OCI-LY7 (cell line): ENCODE measurements around the gene EFHD1. TPM values are rescaled to one million over a fixed set of nuclear protein-coding genes. Genes with fewer than 3 reads are reported as not detected.

Source experiments
- BruUV-seq: library from RNA; stranded (reverse); fragments of 400-500 nt; replicated peaks from 2 replicates; lab custom pipeline; 2021; lab: Mats Ljungman, UMichigan
- CTCF ChIA-PET: fragments of 300-600 bp; sonication (Branson Sonifier 250); formaldehyde crosslinking; loops from one replicate; lab custom pipeline; 2022; ENCODE audit warnings: antibody characterized with exemption; ENCODE audit not compliant: unreplicated experiment; lab: Charles Lee
- POLR2A ChIA-PET: fragments of 300-600 bp; sonication (Branson Sonifier 250); formaldehyde crosslinking; loops from one replicate; lab custom pipeline; 2022; ENCODE audit warnings: antibody characterized with exemption; lab: Charles Lee
- DNase-seq: peaks from one replicate; pipeline ENCODE4 v3.0.0-alpha.2; 2015; ENCODE audit warnings: low spot score
- H2AFZ ChIP-seq: fragments of 200-600 bp; sonication (generic), shearing (Covaris generic); 2 replicates; pipeline ENCODE4 v1.6.1; 2014; ENCODE audit warnings: mild to moderate bottlenecking, antibody characterized with exemption, low read length, moderate library complexity
- H3K27ac ChIP-seq: fragments of 200-600 bp; sonication (generic); 2 replicates; pipeline ENCODE4 v1.5.1; 2014; ENCODE audit warnings: mixed run types, low read depth, mild to moderate bottlenecking, moderate library complexity, low read length, inconsistent platforms; ENCODE audit not compliant: poor library complexity, severe bottlenecking
- H3K36me3 ChIP-seq: fragments of 200-600 bp; sonication (generic); 2 replicates; pipeline ENCODE4 v1.6.1; 2014; ENCODE audit warnings: mild to moderate bottlenecking, antibody characterized with exemption, low read length, moderate library complexity, mixed read lengths; ENCODE audit not compliant: insufficient read depth
- H3K4me1 ChIP-seq: fragments of 200-600 bp; sonication (generic); 2 replicates; pipeline ENCODE4 v1.5.1; 2014; ENCODE audit warnings: mild to moderate bottlenecking, low read length; ENCODE audit not compliant: insufficient read depth, poor library complexity, severe bottlenecking
- H3K4me2 ChIP-seq: fragments of 200-600 bp; sonication (generic); 2 replicates; pipeline ENCODE4 v1.6.1; 2014; ENCODE audit warnings: mild to moderate bottlenecking, low read length
- H3K4me3 ChIP-seq: fragments of 200-600 bp; sonication (generic); 2 replicates; pipeline ENCODE4 v1.5.1; 2014; ENCODE audit warnings: mild to moderate bottlenecking, low read depth, low read length; ENCODE audit not compliant: poor library complexity, severe bottlenecking
- H3K79me2 ChIP-seq: fragments of 200-600 bp; sonication (generic); 2 replicates; pipeline ENCODE4 v1.6.1; 2016; ENCODE audit warnings: low read depth, mild to moderate bottlenecking, low read length, moderate library complexity, mixed read lengths; ENCODE audit not compliant: insufficient read depth
- H3K9me2 ChIP-seq: fragments of 200-600 bp; sonication (generic); 2 replicates; pipeline ENCODE4 v1.6.1; 2016; ENCODE audit warnings: mild to moderate bottlenecking, low read length, mixed read lengths; ENCODE audit not compliant: insufficient read depth
- H3K9me3 ChIP-seq: fragments of 200-600 bp; sonication (generic); 2 replicates; pipeline ENCODE4 v1.6.1; 2014; ENCODE audit warnings: mild to moderate bottlenecking, mixed run types, low read length, mixed read lengths
- H4K20me1 ChIP-seq: fragments of 200-600 bp; sonication (generic); 2 replicates; pipeline ENCODE4 v1.6.1; 2014; ENCODE audit warnings: mild to moderate bottlenecking, antibody characterized with exemption, low read length, moderate library complexity, mixed read lengths; ENCODE audit not compliant: insufficient read depth
- CTCF ChIP-seq: fragments of 200-600 bp; sonication (generic); conservative IDR thresholded peaks from 2 replicates; pipeline ENCODE4 v1.5.1; 2014; ENCODE audit warnings: mild to moderate bottlenecking, antibody characterized with exemption, low read length, moderate library complexity, mixed read lengths
- EZH2phosphoT487 ChIP-seq: fragments of 200-600 bp; sonication (generic); IDR thresholded peaks from 2 replicates; pipeline ENCODE4 v1.6.1; 2018; ENCODE audit warnings: low read depth, borderline replicate concordance, mild to moderate bottlenecking, mixed run types, antibody characterized with exemption, low read length, moderate library complexity, mixed read lengths
- intact Hi-C: fragments of 100-400 bp; cut with micrococcal nuclease; formaldehyde crosslinking; loops from one replicate; pipeline ENCODE4 v1.10.0; 2022; ENCODE audit not compliant: unreplicated experiment
- total RNA-seq, 2 experiments: library from RNA; depleted of rRNA in 1 of 2; stranded (reverse); fragments of >200 nt in 1 of 2; shearing (Covaris generic) in 1 of 2; gene quantifications; 2 replicates each; pipeline ENCODE4 v1.2.3, GENCODE V29; 2014 to 2022

Gene EFHD1
- total RNA-seq, 2 experiments from 2014 or later = not detected

DNA sequence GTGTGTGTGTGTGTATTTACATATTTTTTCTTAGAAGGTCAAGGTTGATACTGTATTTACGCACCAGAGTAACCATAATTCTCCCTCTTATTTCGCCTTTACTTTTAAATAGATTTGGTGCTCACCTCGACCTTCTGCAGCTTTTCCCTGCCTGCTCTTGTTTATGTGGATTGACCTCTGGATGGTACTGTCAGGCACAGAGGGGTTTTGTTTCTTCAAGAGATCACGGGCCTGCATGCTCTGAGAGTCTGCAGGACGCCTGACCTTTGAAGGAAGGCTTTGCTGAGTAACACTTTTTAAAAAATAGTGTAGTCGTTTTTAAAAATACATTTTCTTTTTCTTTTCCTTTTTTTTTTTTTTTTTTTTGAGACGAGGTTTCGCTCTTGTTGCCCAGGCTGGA is 18.1 kb upstream of the EFHD1 start:
- H3K4me1 ChIP-seq = no peaks in the 10 kb centered on the region
- no peaks in the 10 kb centered on the region for H3K9me3 ChIP-seq
- no peak for DNase-seq
- no peaks in the 10 kb centered on the region for H4K20me1 ChIP-seq
- no peaks in the 10 kb centered on the region for H3K9me2 ChIP-seq
- intact Hi-C loops = no loop called here
- no peak overlapping the region for H3K4me3 ChIP-seq
- ChIA-PET POLR2A (no interaction called here), CTCF (no interaction called here)
- H3K79me2 ChIP-seq = no peaks in the 10 kb centered on the region
- H2AFZ ChIP-seq = no peak overlapping the region
- no peaks in the 10 kb centered on the region for H3K36me3 ChIP-seq
- H3K4me2 ChIP-seq = no peak overlapping the region
- TF ChIP-seq EZH2phosphoT487 (no peak), CTCF (no peak)
- no peak overlapping the region for H3K27ac ChIP-seq
- no TSS peak for BruUV-seq

GRCh38 chr2:232621186-232621585 is 12.2 kb upstream of the EFHD1 start:
- no peaks in the 10 kb centered on the region for H4K20me1 ChIP-seq
- no peaks in the 10 kb centered on the region for H3K9me3 ChIP-seq
- no peak for DNase-seq
- POLR2A ChIA-PET = interaction anchor here (0.6 kb wide), 1 partner anchor 376 kb away, joined by 3 read pairs; no protein-coding TSS in a partner anchor
- no peak overlapping the region for H3K4me3 ChIP-seq
- BruUV-seq = no TSS peak
- CTCF ChIA-PET = no interaction called here
- H3K36me3 ChIP-seq = no peaks in the 10 kb centered on the region
- H3K79me2 ChIP-seq = no peaks in the 10 kb centered on the region
- no peak for TF ChIP-seq EZH2phosphoT487
- TF ChIP-seq CTCF = no peak
- no peak overlapping the region for H3K27ac ChIP-seq
- H3K4me1 ChIP-seq = no peaks in the 10 kb centered on the region
- no peaks in the 10 kb centered on the region for H3K9me2 ChIP-seq
- no peak overlapping the region for H2AFZ ChIP-seq
- no peak overlapping the region for H3K4me2 ChIP-seq
- intact Hi-C loops = no loop called here

- ChIA-PET CTCF (interaction anchor here (0.6 kb wide), 1 partner anchor 1266 kb away, joined by 7 read pairs; no protein-coding TSS in a partner anchor), POLR2A (no interaction called here)
- TF ChIP-seq EZH2phosphoT487 (no peak), CTCF (no peak)
- Histone ChIP-seq H3K27ac (no peak overlapping the region), H3K4me1 (no peaks in the 10 kb centered on the region), H3K79me2 (no peaks in the 10 kb centered on the region), H3K4me2 (no peak overlapping the region), H3K36me3 (no peaks in the 10 kb centered on the region), H3K9me3 (no peaks in the 10 kb centered on the region), H2AFZ (no peak overlapping the region), H4K20me1 (no peaks in the 10 kb centered on the region), H3K4me3 (no peak overlapping the region), H3K9me2 (no peaks in the 10 kb centered on the region)
- BruUV-seq = no TSS peak
- intact Hi-C loops = no loop called here
- DNase-seq = no peak
These were observed 10.8 kb upstream of the EFHD1 start for GRCh38 chr2:232622563-232622962.
